ENCODE results near the gene IST1. TPM values are rescaled to one million over a fixed set of nuclear protein-coding genes. Genes with fewer than 3 reads are reported as not detected.

IST1 gene
- total and polyA plus RNA-seq, 9 of the 15 experiments (the other 6 are each of a cell fraction or from before 2014, with no cell fraction given): 135 to 334 (median 188) TPM

DNA sequence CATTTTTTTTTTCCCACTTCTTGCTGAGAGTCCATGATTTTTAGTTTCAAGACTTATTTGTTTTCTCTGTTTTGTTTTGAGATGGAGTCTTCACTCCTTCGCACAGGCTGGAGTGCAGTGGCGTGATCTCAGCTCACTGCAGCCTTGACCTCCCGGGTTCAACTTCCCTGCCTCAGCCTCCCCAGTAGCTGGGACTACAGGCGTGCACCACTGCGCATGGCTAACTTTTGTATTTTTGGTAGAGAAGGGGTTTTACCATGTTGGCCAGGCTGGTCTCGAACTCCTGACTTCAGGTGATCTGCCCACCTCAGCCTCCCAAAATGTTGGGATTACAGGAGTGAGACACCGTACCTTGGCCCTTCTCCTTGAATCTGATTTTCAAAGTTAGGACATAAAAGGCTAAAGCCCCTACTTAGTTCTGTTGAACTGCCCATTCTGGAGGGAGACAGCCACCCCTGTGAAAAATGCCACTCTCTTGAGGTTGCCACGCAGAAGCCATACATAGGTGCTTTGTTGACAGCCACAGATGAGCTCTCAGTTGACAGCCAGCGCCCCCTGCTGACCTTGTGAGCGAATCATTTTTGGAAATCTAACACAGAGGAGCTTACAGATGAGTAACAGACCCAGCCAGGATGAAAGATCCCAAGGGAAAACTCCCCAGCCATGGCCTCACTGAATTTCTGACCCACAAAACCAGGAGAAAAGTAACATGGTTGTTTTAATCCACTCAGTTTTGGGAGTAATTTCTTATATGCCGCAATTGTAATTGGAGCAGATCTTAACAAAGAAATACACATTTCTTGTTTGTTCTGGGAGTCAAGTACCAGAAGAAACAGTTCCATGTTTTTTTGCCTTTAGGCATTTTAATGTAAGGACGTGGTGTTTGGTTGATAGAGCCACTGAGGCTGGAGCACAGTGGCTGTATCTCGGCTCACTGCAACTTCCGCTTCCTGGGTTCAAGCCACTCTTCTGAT, 66.0 kb downstream of the IST1 start (continued):
- TF ChIP-seq CC2D1A (IDR thresholded peaks at IDR 0.05): peak; percentile 49; the same call in 1 of the 2 replicates
- TF ChIP-seq MEF2A (IDR thresholded peaks at IDR 0.05; ENCODE audit: control insufficient read depth, low read depth, low read length): no peak
- no peak for TF ChIP-seq ZNF146 (CRISPR knock-in tag; IDR thresholded peaks at IDR 0.05; ENCODE audit: unreplicated experiment)
- no peak for TF ChIP-seq HIVEP1 (CRISPR knock-in tag; IDR thresholded peaks at IDR 0.05)
- TF ChIP-seq ZNF232 (CRISPR knock-in tag; IDR thresholded peaks at IDR 0.05): no peak
- TF ChIP-seq TEAD1 (CRISPR knock-in tag; IDR thresholded peaks at IDR 0.05): 0 out of 4 replicates have a peak, but pooled peaks of 1 of the 2 experiments have one; percentile 50
- TF ChIP-seq ZNF197 (CRISPR knock-in tag; IDR thresholded peaks at IDR 0.05; ENCODE audit: low read depth): no peak
- TF ChIP-seq CAMTA2 (CRISPR knock-in tag; conservative IDR thresholded peaks at IDR 0.05): no peak
- no peak for TF ChIP-seq ZNF408 (CRISPR knock-in tag; IDR thresholded peaks at IDR 0.05; ENCODE audit: low read depth)
- no peak for TF ChIP-seq GATA2 (CRISPR knock-in tag; IDR thresholded peaks at IDR 0.05)
- TF ChIP-seq PCBP2 (IDR thresholded peaks at IDR 0.05; ENCODE audit: low read depth, low read length, poor library complexity, severe bottlenecking): no peak
- no peak for TF ChIP-seq STAT5A (IDR thresholded peaks at IDR 0.05; ENCODE audit: borderline replicate concordance, low read length)
- TF ChIP-seq HLTF (IDR thresholded peaks at IDR 0.05): no peak
- TF ChIP-seq ZNF3 (CRISPR knock-in tag; IDR thresholded peaks at IDR 0.05): no peak

All from K562 (cell line).